HG03280 (cell line): ENCODE measurements around the gene FOXE3.

ENCODE experiments used
- ATAC-seq: cut with Tn5 transposase; IDR thresholded peaks from one replicate; pipeline ENCODE4 v1.9.1; 2021; ENCODE audit warnings: mild to moderate bottlenecking, moderate library complexity; ENCODE audit not compliant: unreplicated experiment

The FOXE3 gene

DNA sequence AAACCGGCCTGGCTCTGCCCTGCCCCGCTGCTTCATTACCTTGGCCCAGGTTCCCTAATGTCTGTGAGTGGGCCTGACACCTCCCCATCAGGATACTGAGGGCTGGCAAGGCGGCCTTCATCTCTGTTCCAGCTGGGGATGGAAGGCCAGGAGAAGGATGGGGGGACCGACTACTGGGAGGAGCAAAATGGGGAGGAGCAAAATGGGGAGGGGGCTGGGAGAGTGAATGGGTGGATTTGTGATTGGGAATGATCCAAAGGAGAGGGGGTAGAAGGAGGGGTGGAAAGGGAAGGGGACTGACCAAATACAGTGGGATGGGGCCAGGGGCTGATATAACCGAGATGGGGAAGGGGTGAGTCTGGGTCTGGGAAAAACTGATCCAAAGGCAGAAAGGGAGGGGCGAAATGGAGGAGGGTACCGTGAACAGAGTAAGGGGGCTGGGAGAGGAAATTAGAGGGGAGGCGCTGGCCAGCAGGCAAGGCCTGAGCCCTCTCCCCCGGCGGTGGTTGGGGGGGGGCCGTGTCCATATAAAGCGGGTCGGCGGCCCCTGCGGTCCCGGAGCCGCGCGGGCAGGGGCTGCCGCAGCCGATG is at the start of gene FOXE3:
FOXE3 (plus strand) TSS at position 558 of the 591 bp plus-strand sequence; CDS start at position 589, 31 bp downstream.
- ATAC-seq: no peak

DNA sequence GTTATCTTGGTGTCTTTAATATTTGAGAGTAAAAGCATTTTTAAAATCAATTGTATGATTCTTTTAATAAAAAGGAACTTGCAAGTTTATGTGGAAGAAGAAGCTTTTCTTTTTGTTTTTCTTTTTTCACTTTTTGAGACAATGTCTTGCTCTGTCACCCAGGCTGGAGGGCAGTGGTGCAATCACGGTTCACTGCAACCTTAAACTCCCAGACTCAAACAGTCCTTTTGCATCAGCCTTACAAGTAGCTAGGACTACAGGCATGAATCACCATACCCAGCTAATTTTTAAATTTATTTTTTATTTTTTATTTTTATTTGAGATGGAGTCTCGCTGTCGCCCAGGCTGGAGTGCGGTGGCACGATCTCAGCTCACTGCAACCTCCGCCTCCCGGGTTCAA is 48.4 kb upstream of the FOXE3 start:
- no peak for ATAC-seq

DNA sequence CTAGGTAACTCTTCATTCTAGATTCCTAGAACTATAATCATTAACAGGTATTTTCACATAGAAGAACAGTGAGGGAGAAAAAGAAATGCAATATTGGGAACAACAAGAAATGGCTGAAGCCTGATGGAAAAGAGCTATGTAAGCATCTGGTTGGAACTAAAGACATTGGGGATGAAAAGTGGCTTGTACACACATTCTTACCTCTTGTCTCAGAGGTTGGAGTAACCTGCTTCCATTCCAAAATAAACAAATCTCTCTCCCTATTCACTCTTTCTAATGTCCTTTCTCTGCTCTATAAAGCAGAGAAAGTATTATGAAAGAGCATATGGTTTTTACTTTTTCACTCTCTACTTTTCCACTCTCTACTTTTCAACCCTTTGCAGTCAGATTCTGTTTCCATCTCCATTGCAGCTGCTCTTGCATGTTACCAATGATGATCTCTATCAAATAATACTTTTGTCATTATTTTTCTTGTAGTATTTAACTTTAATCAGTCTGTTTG is 45.0 kb upstream of the FOXE3 start:
- no peak for ATAC-seq

DNA sequence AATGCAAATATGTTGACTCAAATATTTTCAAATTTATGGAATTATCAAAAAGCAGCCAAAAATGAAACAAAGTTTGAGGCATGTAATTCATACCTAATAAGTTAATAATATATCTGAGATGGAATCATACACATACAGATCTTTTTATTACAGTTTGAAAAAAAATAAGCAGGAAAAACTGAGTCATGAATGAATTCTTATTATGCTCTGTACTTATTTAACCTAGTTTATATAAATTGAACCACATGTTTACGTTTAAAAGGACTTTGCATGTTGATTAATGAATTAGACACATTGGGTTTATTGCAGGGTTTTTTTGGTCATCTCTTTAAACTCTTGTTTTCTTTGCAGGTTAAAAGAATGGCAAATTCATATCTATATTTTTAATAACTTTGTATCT is 41.6 kb upstream of the FOXE3 start:
- ATAC-seq: no peak

DNA sequence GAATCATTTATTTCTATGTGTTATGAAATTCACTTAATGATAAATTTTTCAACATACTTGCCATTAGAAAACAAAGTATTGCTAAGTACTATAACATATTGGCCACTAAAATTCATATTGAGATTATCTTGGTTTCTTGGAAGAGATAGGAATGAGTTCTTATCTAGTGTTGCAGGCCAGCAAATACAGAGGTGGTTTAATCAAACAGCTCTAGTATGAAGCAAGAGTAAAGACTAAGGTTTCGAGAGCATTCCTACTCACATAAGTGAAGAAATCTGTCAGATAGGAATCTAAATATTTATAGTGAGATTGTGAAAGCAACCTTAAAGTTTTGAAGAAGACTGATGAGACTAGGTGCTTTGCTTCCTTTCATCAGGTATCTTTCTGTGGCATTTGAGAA is 37.9 kb upstream of the FOXE3 start:
- ATAC-seq: no peak

DNA sequence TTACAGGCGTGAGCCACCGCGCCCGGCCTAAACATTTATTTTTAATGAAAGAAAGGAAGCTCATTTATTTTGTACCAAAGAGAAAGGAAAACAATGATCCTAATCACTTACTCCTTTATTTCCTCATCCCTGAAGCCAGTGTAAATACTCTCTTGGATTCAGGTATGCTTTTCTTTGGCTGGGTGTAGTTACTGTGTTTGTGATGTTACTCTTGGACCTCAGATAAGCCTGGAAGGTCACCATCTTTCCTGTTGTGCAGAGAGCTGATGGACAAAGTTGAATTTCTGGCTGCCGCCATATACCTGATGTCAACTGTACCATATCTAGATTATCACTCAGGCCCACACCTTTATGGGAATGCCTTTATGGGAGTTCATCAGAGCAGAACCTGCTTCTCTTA is 35.4 kb upstream of the FOXE3 start:
- no peak for ATAC-seq

DNA sequence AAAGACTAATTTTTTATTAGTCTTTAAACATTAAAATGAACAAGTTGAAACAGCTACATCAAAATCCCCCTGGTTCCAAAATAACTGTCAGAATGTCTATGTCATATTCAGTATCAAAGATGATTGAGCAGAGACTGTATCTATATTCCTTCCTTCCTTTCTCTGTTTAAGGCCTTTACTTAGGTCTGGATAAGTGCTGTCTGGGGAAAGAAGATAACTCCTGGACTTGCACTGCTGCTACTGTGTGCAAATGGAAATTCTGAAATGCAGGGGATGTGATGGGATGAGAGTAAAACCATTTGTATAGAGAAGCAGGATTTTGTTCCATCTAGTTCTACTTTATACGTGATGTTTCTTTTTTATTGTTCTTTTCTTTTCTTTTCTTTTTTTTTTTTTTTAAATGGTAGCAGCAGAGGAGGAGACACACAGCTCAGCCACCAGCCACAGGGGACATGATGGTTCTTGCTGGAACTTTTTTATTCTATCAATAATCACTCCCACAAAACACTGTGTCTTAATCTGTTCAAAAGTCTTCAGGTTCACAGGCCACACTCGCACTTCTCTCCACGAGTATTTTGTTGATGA is 33.6 kb upstream of the FOXE3 start:
- ATAC-seq: no peak

DNA sequence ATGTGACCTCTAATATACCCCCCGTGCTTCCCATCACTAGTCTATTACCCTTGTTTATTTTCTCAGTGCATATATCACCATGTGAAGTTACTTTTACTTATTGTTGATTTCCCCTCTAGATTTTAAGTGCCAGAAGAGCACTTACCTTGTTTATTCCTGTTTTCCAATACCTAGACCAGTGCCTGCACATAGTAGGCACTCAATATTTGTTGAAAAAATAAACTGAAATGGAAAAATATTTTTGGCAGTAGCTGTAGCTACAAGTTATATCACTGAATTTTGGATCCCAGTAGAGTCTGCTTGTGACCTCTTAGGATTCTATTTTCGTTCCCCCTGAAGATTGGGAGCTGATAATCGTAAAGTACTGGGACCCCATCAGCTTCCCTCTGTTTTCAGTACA is 32.0 kb upstream of the FOXE3 start:
- no peak for ATAC-seq

DNA sequence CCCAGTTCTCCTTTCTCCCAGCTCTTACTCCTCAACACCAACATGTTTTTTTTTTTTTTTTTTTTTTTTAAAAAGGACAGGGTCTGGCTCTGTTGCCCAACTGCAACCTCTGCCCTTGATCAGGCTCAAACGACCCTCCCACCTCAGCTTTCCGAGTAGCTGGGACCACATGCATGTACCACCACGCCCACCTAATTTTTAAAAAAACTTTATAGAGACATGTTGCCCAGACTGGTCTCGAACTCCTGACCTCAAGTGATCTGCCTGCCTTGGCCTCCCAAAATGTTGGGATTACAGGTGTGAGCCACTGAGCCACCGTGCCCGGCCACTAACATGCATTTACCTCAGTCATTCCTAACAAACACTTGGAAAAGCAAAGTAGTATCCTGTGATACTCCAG is 31.1 kb upstream of the FOXE3 start:
- ATAC-seq: no peak

DNA sequence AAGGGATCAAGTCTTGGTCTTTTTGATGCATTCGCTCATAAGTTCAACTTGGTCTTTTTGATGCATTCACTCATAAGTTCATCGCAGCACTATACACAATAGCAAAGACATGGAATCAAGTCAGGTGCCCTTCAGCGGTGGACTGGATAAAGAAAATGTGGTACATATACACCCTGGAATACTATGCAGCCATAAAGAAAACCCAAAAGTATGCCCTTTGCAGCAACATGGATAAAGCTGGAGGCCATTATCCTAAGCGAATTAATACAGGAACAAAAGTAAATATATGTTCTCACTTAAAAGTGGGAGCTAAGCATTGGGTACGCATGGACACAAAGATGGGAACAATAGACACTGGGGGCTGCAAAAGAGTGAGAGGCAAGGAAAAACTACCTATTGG is 29.8 kb upstream of the FOXE3 start:
- ATAC-seq: no peak

DNA sequence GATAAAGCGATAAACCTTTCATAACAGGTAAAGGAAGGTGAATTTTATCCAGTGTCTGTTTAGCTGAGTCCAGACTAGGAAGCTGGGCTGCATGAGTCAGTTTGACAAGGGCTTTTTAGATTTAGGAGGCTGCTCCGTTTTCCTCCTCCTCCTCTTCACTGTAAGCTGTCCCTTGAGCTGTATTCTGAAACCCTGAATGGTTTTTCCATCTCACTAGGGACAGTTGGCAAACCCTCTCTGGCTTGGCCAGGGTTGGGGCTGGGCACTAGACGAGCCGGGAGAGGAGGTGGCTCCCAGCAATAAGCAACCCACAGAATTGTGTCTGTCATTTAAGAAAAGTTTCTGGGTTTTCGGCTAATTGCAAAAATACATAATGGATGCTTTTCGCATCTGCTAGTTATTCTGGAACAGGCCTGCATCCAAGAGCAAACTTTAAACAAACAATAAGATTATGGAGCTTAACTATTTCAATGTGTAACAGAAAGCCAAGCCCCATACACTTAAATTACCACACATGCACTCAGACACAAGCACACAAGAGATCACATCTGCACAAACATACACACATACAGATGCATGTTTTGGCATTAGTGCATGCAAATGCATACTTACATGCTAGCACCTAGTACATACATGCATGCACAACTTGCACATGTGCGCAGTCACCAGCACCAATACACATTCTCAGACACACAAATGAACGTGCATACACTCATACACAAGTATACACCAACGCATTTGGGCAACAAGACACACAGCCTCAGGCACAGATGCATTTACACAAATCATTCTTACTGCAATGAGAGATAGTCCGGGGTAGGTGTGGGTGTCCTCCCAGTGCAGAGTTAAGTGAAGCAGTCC is 27.8 kb upstream of the FOXE3 start:
- no peak for ATAC-seq

DNA sequence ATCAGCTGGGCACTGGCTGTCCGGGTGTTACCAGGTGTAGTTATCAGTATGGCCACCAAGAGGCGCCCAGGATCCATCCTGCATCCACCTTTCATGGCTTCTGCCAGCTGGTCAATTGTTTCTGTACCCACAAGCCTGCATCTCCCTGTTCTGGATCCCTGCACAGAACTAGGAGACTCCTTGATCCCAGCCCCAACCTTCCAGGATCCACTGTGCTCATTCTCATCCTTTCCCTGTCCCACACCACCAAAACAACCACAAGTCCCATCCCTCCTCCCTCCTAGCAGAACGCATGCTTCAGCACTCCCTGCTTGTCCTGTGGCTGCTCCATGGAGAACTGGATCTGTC is 27.2 kb upstream of the FOXE3 start:
- peak; percentile 69 for ATAC-seq

DNA sequence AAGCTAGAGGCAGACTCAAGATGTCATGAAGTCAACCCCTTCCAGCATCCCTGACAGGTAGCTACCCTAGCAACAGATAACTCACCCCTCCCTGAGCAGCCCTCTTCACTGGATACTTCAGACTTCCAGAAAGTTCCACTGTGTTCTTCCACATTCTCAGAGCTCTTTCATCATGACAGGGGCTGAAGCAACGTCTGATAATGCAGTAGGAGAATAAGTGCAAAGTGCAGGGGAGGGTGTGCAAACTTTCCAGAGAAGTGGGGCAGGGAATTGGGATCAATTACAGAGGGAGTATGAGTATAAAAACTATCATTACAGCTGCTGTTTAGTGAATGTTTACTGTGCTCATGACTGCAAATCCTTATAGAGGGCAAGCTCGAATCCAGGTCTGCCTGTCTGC is 26.4 kb upstream of the FOXE3 start:
- ATAC-seq: no peak

DNA sequence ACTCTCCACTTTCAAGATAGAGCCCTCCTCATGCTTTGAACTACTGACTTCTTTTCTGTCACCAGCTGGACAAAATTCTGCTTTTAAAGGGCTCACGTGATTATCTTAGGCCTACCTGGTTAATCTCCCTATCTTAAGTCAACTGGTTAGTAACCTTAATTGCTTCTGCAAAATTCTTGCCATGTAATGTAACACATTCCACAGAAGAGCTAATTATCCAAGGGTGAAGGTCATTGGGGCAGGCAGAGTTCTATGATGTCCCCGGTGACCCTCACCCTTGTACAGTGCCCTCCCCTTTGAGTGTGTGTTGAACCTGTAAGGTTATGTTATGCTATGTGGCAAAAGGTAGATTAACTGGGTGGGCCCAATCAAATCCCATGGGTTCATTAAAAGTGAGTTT is 25.2 kb upstream of the FOXE3 start:
- no peak for ATAC-seq

DNA sequence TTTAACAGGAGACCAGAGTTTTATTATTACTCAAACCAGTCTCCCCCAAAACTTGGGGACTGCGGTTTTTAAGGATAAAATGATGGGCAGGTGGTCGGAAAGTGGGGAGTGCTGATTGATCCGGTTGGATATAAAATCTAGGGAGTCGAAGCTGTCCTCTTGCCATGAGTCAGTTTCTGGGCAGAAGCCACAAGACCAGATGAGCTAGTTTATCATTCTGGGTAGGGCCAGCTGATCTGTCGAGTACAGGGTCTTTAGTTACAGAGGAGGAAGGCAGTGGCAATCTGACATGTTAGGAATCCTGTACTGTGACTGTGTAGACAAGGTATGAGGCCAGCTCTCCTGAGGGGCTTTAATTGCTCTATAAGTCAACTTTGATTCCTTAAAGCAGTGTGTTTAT is 22.9 kb upstream of the FOXE3 start:
- ATAC-seq: no peak

DNA sequence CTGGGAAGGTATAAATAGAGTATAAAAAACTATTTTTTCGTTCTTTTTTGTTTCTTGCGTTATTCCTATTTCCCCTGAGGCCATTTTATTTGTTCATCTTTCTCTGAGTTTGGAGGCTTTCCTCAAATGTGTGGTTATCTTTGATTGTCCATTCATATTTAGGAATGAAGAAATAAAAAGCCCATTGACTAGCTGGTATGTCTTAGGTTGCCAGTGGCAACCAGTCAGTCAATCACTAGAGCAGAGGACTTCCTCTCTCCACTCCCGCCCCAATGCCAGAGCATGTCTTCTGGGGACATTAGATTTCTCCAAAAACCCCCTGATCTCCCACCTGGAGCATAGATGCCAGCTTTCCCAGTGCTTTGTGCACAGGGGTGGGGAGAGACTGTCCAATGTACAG is 20.7 kb upstream of the FOXE3 start:
- ATAC-seq: no peak

DNA sequence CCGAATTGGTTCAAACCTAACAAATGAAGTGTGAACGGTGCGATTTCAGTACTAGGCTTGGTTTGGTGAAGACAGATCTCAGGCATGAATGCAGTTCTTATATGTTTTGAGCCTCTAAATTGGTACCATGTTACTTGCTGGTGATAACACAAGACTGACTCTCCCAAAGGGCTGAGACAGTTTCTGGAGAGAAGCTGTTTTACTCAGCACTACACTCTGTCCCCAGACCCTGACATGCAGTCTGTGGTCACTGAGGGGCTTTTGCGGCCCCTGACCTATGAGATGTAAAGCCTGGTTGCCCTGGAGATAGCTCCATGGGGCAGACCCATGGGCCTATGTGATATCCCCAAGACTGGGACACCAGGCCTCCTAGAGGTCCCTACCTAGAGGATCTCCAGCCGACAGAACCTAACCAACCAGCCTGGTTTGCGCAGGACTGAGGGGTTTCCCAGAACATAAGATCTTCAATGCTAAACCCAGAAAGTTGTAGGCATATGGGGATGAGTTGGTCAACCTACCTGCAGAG is 19.4 kb upstream of the FOXE3 start:
- ATAC-seq: no peak

DNA sequence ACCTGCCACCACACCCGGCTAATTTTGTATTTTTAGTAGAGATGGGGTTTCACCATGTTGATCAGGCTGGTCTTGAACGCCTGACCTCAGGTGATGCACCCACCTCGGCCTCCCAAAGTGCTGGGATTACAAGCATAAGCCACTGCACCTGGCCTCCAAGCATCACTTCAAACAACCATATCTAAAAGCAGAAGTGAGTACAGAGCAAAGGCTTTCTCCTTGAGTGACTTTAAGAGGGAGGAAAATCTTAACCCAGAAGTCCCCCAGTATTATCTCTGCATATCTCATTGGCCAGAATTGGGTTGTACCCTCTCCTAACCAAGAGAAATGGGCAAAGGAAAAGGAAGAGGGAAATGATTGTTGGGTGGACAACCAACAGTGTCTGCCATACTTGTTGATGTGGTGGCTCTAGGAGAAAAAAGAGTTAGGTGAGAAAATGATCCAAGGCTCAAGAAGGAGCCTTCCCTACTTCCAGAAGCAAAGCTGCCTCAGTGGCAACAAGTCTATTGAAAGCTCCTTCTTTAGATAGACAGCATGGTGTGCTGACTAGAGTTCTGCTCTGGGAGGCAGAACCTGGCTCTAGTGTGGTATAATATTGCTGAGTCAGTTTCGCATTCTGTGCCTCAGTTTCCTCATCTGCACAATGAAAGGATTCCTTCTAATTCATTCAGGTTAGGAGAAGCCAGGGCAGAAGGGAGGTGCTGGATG is 16.8 kb upstream of the FOXE3 start:
- ATAC-seq: no peak

DNA sequence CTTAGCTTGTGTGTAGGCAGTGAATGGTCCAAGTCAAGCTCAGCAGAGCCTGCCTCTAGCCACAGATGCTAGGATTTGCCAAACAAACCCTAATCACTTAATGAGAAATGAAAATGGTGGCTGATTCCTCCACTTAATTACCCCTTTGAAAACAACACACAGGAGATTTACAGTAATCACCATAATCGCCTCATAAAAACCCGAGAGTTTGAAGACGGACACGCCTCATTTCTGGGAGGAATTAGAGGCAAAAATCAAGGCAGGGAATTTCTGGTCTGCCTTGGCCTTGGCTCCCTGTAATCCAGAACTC is 16.3 kb upstream of the FOXE3 start:
- no peak for ATAC-seq

DNA sequence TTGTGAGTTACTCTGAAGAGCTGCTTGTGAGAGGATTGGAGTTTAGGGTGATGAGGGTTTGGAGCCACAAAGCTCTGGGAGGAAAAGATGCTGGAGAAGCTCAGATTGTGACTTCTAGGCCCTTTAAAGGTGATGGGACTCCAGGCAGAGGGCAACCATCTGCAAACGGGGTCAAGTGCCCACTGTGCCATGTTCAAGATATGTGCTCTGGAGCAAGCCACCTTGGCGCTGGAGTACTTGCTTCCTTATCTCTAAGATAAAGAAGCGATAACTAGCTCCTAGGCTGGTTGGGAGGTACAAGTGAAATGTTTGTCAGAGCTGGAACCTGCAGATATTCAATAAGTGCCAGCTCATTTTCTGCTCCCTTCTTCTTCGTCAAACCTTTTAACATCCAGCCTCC is 14.3 kb upstream of the FOXE3 start:
- ATAC-seq: no peak

DNA sequence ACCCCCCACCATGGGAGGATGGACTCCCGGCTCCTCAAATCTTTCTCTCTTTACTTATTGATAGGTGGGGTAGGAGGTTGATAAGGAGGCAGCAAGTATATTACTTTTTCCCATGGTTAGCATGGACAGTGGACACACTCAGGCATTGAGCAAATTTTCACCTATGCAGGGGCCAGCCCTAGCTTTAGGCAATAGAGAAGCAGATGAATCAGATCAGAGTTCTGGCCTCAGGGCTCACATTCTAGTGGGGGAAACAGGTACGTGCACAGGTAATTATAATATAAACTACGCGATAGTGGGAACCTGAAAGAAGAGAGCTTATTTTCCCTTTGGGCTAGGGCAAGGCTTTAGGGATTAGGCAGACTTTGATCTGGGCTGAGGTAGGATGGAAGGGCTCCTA is 13.5 kb upstream of the FOXE3 start:
- no peak for ATAC-seq
